Endothelial cell of umbilical vein (primary cell): Measurements from ENCODE around the gene TTC4. TPM values are rescaled to one million over a fixed set of nuclear protein-coding genes. Genes with fewer than 3 reads are reported as not detected.

Source experiments
- BruUV-seq: library from RNA; stranded (reverse); fragments of 400-500 nt; replicated peaks from 2 replicates; lab custom pipeline; 2021; lab: Mats Ljungman, UMichigan
- CTCF ChIA-PET: fragments of 300-600, 350-600 bp; sonication (Branson Sonifier 250); formaldehyde crosslinking; loops from one replicate; lab custom pipeline; 2021; ENCODE audit warnings: antibody characterized with exemption, inconsistent platforms; lab: Charles Lee
- POLR2A ChIA-PET: fragments of 300-600, 350-600 bp; sonication (Branson Sonifier 250); formaldehyde crosslinking; loops from one replicate; lab custom pipeline; 2021; ENCODE audit warnings: antibody characterized with exemption, inconsistent platforms; lab: Charles Lee
- DNase-seq: peaks from one replicate; pipeline ENCODE4 v3.0.0-alpha.2; 2011; ENCODE audit warnings: low read depth, low spot score
- FAIRE-seq: peaks from 2 replicates; lab custom pipeline; 2011; peaks lifted over from hg19 to GRCh38; lab: Jason Lieb, UNC
- H2AFZ ChIP-seq: 2 replicates; pipeline ENCODE4 v1.6.0; 2012; ENCODE audit warnings: low read depth, low read length, control low read depth, inconsistent platforms
- H3K27ac ChIP-seq: 2 replicates; pipeline ENCODE4 v1.5.1; 2011; ENCODE audit warnings: low read depth, mild to moderate bottlenecking, control low read depth, low read length, moderate library complexity; ENCODE audit not compliant: insufficient read depth
- H3K27me3 ChIP-seq, 2 experiments: 2 replicates each; pipeline versions ENCODE4 v1.6.0 to v1.6.1; 2011; ENCODE audit warnings: low read length in 2 of 2, mixed read lengths in 1 of 2; ENCODE audit not compliant: control insufficient read depth in 2 of 2, insufficient read depth in 2 of 2
- H3K36me3 ChIP-seq, 2 experiments: 2 replicates in 1 of 2; 3 replicates in 1 of 2; pipeline ENCODE4 v1.5.1; 2011; ENCODE audit warnings: low read length in 2 of 2, mild to moderate bottlenecking in 1 of 2, moderate library complexity in 1 of 2; ENCODE audit not compliant: control insufficient read depth in 2 of 2, insufficient read depth in 2 of 2; ENCODE audit errors: extremely low read depth in 1 of 2
- H3K4me1 ChIP-seq: 3 replicates; pipeline ENCODE4 v1.5.1; 2011; ENCODE audit warnings: mild to moderate bottlenecking, low read length; ENCODE audit not compliant: control insufficient read depth, insufficient read depth; ENCODE audit errors: extremely low read depth
- H3K4me2 ChIP-seq: 2 replicates; pipeline ENCODE4 v1.6.1; 2011; ENCODE audit warnings: low read length, control low read depth, mixed read lengths; ENCODE audit not compliant: insufficient read depth
- H3K4me3 ChIP-seq, 3 experiments: fragments of 200-600 bp in 1 of 3; sonication (generic), shearing (Covaris generic) in 1 of 3; replicated peaks in 1 of 3; 2 replicates each; pipeline ENCODE4 v1.5.1; 2011 to 2016; ENCODE audit warnings: control low read depth in 3 of 3, low read length in 3 of 3, mild to moderate bottlenecking in 2 of 3, inconsistent platforms in 1 of 3, low read depth in 1 of 3, moderate library complexity in 1 of 3; ENCODE audit not compliant: insufficient read depth in 1 of 3
- H3K79me2 ChIP-seq: 2 replicates; pipeline ENCODE4 v1.6.0; 2012; ENCODE audit warnings: low read length, inconsistent platforms; ENCODE audit not compliant: control insufficient read depth, insufficient read depth
- H3K9ac ChIP-seq: replicated peaks from 2 replicates; pipeline ENCODE3; 2011; ENCODE audit warnings: low read length, control low read depth; ENCODE audit not compliant: insufficient read depth; ENCODE audit errors: extremely low read depth
- H3K9me1 ChIP-seq: replicated peaks from 3 replicates; pipeline ENCODE4 v1.6.0; 2011; ENCODE audit warnings: mild to moderate bottlenecking, low read length; ENCODE audit not compliant: control insufficient read depth, insufficient read depth; ENCODE audit errors: extremely low read depth
- H3K9me3 ChIP-seq: replicated peaks from 2 replicates; pipeline ENCODE4 v1.5.1; 2012; ENCODE audit warnings: low read length, inconsistent platforms; ENCODE audit not compliant: control insufficient read depth, insufficient read depth
- H4K20me1 ChIP-seq: replicated peaks from 2 replicates; pipeline ENCODE3; 2011; ENCODE audit warnings: mild to moderate bottlenecking, low read length; ENCODE audit not compliant: control insufficient read depth, insufficient read depth; ENCODE audit errors: extremely low read depth
- CTCF ChIP-seq, 2 donors: IDR thresholded peaks; 1 replicate in 1 of 2; 2 replicates in 1 of 2; pipeline ENCODE4 v1.5.1; 2011; ENCODE audit warnings: low read length in 2 of 2, mild to moderate bottlenecking in 2 of 2, moderate library complexity in 2 of 2, control low read depth in 1 of 2, inconsistent platforms in 1 of 2, low read depth in 1 of 2; ENCODE audit not compliant: insufficient read depth in 1 of 2; ENCODE audit errors: extremely low read depth in 1 of 2
- EZH2 ChIP-seq: IDR thresholded peaks from 2 replicates; pipeline ENCODE4 v1.6.1; 2012; ENCODE audit warnings: borderline replicate concordance, low read depth, mild to moderate bottlenecking, moderate library complexity, low read length, inconsistent platforms; ENCODE audit not compliant: severe bottlenecking
- FOS ChIP-seq: IDR thresholded peaks from 2 replicates; pipeline ENCODE4 v1.6.1; 2011; ENCODE audit warnings: mild to moderate bottlenecking, low read length, moderate library complexity, borderline replicate concordance; ENCODE audit not compliant: insufficient read depth
- GATA2 ChIP-seq: IDR thresholded peaks from 2 replicates; pipeline ENCODE4 v1.7.0; 2011; ENCODE audit warnings: low read depth, mild to moderate bottlenecking, moderate library complexity, mixed read lengths, low read length; ENCODE audit not compliant: insufficient read length, insufficient read depth
- JUN ChIP-seq: IDR thresholded peaks from 2 replicates; pipeline ENCODE4 v1.6.1; 2011; ENCODE audit warnings: borderline replicate concordance, low read depth; ENCODE audit not compliant: insufficient read length, insufficient read depth
- MAX ChIP-seq: IDR thresholded peaks from 2 replicates; pipeline ENCODE4 v1.6.1; 2011; ENCODE audit not compliant: insufficient read depth, insufficient read length
- MYC ChIP-seq: IDR thresholded peaks from one replicate; pipeline ENCODE4 v1.6.1; 2011; ENCODE audit warnings: mild to moderate bottlenecking, low read depth, low read length
- POLR2A ChIP-seq: IDR thresholded peaks from 2 replicates; pipeline ENCODE4 v1.6.1; 2012; ENCODE audit warnings: low read depth, mild to moderate bottlenecking, control low read depth, low read length
- POLR2AphosphoS5 ChIP-seq: IDR thresholded peaks from 2 replicates; pipeline ENCODE4 v1.6.1; 2012; ENCODE audit warnings: low read depth, mild to moderate bottlenecking, control low read depth, low read length, moderate library complexity; ENCODE audit not compliant: insufficient read depth
- dilution Hi-C: fragments of 300-500 bp; cut with MboI; formaldehyde crosslinking; loops from one replicate; pipeline ENCODE4 v1.15.0; 2019; ENCODE audit warnings: low sequenced_read_pairs; ENCODE audit not compliant: extremely low pct_ligation_motif_present
- intact Hi-C: fragments of 100-400 bp; cut with micrococcal nuclease; formaldehyde crosslinking; loops from one replicate; pipeline ENCODE4 v1.10.0; 2022
- polyA plus RNA-seq, 4 experiments: library from polyadenylated mRNA; depleted of rRNA in 3 of 4; stranded (reverse) in 3 of 4; unstranded in 1 of 4; fragments of >200 nt; gene quantifications; 2 replicates each; pipeline versions ENCODE4 v1.2.1 to v1.2.3, GENCODE V29; 2011 to 2012; ENCODE audit warnings: missing spikeins in 1 of 4
- total RNA-seq: library from RNA; stranded (reverse); gene quantifications from 2 replicates; pipeline ENCODE4 v1.2.3, GENCODE V29; 2021

The TTC4 gene
- total and polyA plus RNA-seq, 2 donors (not counting 3 experiments of a cell fraction or from before 2014, with no cell fraction given) = 19.2 to 28.8 TPM

- Histone ChIP-seq H3K9ac (no peak overlapping the region), H3K9me1 (no peaks in the 10 kb centered on the region), H3K27ac (no peak overlapping the region), H3K79me2 (no peaks in the 10 kb centered on the region), H3K36me3 (no peaks in the 10 kb centered on the region), H3K9me3 (no peaks in the 10 kb centered on the region), H2AFZ (no peak overlapping the region), H3K27me3 (no peaks in the 10 kb centered on the region), H3K4me1 (no peaks in the 10 kb centered on the region), H3K4me2 (no peak overlapping the region), H4K20me1 (no peaks in the 10 kb centered on the region), H3K4me3 (no peak overlapping the region)
- dilution Hi-C loops (no loop called here), intact Hi-C loops (no loop called here)
- POLR2A ChIA-PET = no interaction called here
- CTCF ChIA-PET = no interaction called here
- no peak for DNase-seq
- no peak for FAIRE-seq
- no TSS peak for BruUV-seq
- TF ChIP-seq FOS (no peak), GATA2 (no peak), EZH2 (no peak), CTCF (IDR thresholded peaks at IDR 0.05; ENCODE audit: extremely low read depth in 1 of 2, insufficient read depth in 1 of 2, low read depth in 1 of 2, low read length in 2 of 2) (no peak), MAX (no peak), POLR2A (no peak), POLR2AphosphoS5 (no peak), JUN (no peak), MYC (no peak)
Observed at GRCh38 chr1:54750596-54750995, 34.9 kb downstream of the TTC4 start.
